Stimulated activated CD8-positive, alpha-beta memory T cell treated with anti-CD3 and anti-CD28 coated beads, Interleukin-7, amount 100 ng/mL, for 48 hours (primary cell): ENCODE results near the gene RLN3.
A peak's percentile ranks its signal among the peaks of the same experiment; 100 is the strongest.

Source experiments
- DNase-seq, 2 donors: peaks; one replicate each; pipeline ENCODE4 v3.0.0-alpha.2; 2020; ENCODE audit warnings: low read depth in 1 of 2; ENCODE audit errors: extremely low read depth in 1 of 2

The RLN3 gene

GRCh38 chr19:14073925-14074838 is 46.2 kb downstream of the RLN3 start:
- peak in 1 of 2 donors; percentile 20 for DNase-seq

DNA sequence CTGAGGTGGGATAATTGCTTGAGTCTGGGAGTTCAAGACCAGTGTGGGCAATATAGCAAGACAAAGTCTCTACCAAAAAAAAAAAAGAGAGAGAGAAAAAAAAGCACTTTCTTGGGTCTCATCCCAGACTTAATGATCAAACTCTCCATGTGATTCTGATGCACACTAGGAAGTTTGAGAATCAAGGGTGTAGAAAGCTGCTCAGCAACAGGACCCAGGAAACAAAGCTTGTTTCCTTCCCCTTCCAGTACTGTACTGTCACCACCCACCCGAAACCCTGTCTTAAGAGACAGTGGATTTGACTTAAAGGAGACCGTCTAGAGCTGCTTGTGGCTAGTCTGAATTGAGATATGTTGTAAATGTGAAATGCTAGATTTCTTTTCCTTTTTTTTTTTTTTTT is 50.5 kb downstream of the RLN3 start:
- no peak for DNase-seq
